HG02943 (cell line): ENCODE results near the gene KASH5.

Experiments used
- ATAC-seq: cut with Tn5 transposase; IDR thresholded peaks from one replicate; pipeline ENCODE4 v1.9.1; 2021; ENCODE audit warnings: mild to moderate bottlenecking, low read depth, moderate library complexity; ENCODE audit not compliant: unreplicated experiment

The KASH5 gene

GRCh38 chr19:49421039-49421877, 33.2 kb downstream of the KASH5 start:
- ATAC-seq: no peak

- no peak for ATAC-seq
These were observed 33.8 kb downstream of the KASH5 start for GRCh38 chr19:49421878-49422202.

- ATAC-seq: no peak
These were observed 34.5 kb downstream of the KASH5 start for GRCh38 chr19:49422407-49423070.

GRCh38 chr19:49423071-49423984, 35.3 kb downstream of the KASH5 start, which contains the start of gene PTH2:
Gene PTH2 (minus strand): TSS chr19:49423441. CDS start chr19:49423339, 102 bp downstream.
- ATAC-seq: no peak

- ATAC-seq: no peak
These were observed 35.9 kb downstream of the KASH5 start for GRCh38 chr19:49423985-49424303.

- ATAC-seq: no peak
These were observed 37.1 kb downstream of the KASH5 start, which contains the start of gene GFY for GRCh38 chr19:49425178-49425577. Gene GFY (plus strand): TSS chr19:49425388. CDS start chr19:49426431, 1,043 bp downstream.

- no peak for ATAC-seq
These were observed 38.0 kb downstream of the KASH5 start for GRCh38 chr19:49425922-49426592.

GRCh38 chr19:49427339-49427738, 39.3 kb downstream of the KASH5 start:
- no peak for ATAC-seq

- no peak for ATAC-seq
These were observed 40.0 kb downstream of the KASH5 start for GRCh38 chr19:49427855-49428546.

GRCh38 chr19:49428547-49429451, 40.8 kb downstream of the KASH5 start:
- no peak for ATAC-seq

- no peak for ATAC-seq
These were observed 42.2 kb downstream of the KASH5 start for GRCh38 chr19:49430172-49430677.

- ATAC-seq: no peak
These were observed 42.8 kb downstream of the KASH5 start for GRCh38 chr19:49430678-49431329.

GRCh38 chr19:49431330-49431749, 43.3 kb downstream of the KASH5 start:
- ATAC-seq: no peak

GRCh38 chr19:49432141-49433073, 44.4 kb downstream of the KASH5 start:
- ATAC-seq: no peak

- no peak for ATAC-seq
These were observed 45.3 kb downstream of the KASH5 start for GRCh38 chr19:49433240-49433901.

- ATAC-seq: no peak
These were observed 47.0 kb downstream of the KASH5 start for GRCh38 chr19:49434907-49435583.
